Stimulated activated CD8-positive, alpha-beta memory T cell treated with anti-CD3 and anti-CD28 coated beads, Interleukin-7, amount 100 ng/mL, for 1 hour (primary cell): ENCODE measurements around the gene RAB11FIP4.

ENCODE experiments used
- DNase-seq, 2 donors: peaks; one replicate each; pipeline ENCODE4 v3.0.0-alpha.2; 2020; ENCODE audit warnings: low read depth in 2 of 2

The RAB11FIP4 gene

DNA sequence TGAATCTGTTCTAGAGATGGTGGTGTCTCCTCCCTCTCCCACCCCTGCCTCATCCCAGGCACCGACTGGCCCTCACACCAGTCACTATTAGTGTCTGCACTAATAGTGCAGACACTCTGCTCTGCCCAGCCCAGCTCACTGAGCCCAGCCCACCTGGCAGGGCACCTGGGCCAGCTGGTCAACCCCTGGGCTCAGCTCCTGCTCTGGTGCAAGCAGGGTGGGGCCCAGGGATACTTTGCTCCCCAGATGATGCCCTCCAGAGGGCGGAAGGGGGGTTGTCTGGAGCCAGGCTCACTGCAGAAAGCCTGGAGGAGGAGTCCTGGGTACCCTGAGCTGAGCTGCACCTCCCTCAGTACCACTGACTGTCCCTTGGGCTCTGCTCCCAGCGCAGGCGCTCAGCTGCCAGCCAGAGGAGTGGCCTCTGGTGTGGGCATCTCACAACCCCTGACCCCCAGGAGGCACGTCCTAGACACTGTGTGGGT is 14.5 kb downstream of the RAB11FIP4 start:
- no peak for DNase-seq

DNA sequence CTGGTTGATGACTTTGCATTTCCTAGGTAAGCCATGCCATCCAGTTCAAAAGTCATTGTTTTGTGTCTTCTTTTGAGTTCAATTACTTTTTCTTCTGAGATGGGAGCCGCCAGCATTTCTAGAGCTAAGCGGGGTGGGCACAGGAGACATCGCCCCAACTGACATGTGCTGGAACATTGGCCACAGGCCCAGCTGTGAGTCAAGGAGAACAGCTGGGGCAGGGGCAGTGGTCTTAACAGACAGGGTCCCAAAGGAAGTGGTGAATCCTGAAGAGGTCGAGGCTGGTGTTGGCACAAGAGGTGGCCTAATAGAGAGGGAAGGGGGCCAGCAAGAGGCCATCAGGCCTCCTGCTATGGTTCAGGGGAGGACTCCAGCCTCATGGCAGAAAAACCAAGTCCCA is 17.1 kb downstream of the RAB11FIP4 start:
- no peak for DNase-seq

DNA sequence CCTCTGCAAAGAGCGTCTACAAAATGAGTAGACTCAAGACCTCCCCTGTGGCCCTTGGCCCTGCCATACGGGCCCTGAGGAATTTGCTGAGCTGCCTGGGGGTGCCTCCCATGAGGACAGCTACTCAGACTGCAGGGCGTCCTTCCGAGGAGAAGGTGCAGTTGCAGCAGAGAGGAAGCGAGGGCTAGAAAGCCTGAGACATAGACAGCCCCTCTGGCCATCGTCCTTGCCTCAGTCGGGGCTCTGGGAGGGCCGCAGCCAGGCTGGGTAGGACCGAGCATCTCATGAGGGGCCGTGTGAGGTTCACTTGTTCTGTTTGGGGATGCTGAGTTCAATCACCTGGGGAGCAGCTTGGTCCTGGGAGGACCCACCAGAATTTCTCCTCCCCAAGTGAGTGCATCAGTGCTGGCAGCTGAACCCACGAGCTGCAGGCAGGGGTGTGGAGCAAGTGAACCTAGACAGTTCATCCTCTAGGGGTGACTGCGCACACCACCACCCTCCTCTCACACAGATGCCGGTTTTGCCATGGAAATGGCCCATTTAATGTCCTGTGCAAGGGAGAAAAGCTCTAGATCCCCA is 20.3 kb downstream of the RAB11FIP4 start:
- DNase-seq, result no peak

DNA sequence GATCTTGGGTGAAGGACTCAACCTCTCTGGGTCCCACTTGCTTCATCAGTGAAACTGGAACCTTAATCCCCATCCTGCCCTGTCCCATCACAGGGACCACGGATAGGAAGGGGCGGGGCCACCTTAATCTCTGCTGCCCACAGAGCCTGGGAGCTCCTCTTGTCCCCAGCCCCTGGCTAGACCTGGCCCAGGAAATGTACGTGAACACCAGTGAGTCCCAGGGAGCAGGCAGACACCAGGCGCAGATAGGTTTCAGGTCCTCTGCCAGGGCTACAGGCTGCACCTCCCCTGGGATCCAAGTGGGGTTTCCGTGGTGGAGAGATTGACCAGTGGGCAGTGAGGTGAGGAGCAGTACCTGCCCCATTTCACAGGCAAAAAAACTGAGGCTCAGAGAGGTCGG is 21.0 kb downstream of the RAB11FIP4 start:
- DNase-seq, result no peak

DNA sequence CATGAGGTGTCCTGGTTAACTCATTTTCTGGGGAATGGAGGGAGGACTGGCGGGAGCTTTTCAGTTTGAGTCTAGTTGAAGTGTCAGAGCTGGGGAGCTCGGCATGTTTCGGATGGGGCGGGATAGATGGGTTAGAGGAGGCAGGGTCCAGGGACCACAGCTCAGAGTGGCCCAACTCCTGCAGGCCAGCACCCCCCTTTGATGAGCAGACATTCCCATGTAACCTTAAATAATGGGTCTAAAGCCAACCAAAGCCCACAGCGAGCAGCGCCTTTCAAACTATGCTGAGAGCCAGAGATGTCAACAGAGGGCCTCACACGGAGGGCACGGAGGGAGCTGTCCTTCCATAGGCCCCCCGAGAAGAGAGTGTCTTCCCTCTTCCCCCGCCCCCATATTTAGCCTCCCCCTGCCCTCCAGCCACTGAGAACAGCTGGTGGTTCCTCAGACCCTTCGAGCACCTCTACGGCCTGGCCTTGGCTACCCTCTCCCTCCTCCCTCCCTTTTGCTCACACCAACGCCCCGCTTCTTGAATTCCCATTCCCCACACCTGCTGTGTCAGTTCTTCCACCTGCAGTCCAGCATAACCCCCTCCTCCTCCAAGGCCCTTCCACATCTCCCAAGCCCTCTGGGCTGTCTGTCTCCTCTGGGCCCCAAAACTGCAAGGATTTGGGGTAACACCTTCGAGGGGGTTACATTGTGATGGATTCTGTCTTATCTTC is 21.8 kb downstream of the RAB11FIP4 start:
- DNase-seq, result no peak

DNA sequence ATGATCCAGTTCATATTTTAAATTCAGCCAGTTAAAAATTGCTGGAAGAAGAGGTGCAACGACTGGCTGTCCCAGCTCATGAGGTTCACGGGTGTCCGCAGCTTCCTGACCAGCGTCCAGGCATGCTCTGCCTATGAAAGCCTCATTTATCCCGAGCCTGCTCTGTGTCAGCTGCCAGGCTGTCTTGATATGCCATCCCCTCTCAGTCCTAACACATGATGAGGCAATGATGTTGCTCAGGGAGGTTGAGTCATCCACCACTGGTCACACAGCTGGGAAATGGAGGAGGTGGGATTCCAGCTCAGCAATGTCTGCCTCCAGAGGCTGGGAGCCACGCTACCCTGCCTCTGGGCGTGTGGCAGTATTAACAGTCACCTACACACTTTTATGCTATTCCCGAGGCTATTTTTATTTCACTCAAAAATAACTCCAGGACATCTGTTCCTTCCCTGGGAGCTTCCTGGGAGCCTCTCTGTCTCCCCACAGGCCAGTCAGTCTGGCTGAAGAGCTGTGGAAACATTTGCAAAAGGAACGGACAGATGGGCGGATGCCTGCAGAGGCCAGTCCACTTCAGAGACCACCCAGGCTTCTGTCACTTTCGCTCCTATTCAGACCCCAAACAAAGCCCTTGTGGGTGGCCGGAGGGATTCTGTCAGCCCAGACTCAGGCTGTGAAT is 22.5 kb downstream of the RAB11FIP4 start:
- no peak for DNase-seq

DNA sequence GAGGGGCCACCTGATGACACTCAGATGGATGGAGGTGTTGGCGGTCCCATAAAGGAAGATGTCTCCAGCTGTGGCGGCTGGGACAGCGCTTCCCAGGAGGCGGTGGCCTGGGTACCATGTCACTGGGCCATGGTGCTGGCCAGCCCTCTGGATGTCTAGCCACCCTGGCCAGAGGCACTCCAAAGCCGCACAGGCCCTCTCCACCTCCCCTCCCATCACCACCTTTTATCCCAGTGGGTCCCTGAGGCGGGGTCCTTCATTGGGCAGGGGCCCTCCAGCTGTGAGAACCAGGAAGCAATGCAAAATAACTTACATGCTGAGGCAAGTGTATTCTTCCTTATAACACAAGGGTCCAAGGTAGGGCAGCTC is 23.1 kb downstream of the RAB11FIP4 start:
- no peak for DNase-seq

DNA sequence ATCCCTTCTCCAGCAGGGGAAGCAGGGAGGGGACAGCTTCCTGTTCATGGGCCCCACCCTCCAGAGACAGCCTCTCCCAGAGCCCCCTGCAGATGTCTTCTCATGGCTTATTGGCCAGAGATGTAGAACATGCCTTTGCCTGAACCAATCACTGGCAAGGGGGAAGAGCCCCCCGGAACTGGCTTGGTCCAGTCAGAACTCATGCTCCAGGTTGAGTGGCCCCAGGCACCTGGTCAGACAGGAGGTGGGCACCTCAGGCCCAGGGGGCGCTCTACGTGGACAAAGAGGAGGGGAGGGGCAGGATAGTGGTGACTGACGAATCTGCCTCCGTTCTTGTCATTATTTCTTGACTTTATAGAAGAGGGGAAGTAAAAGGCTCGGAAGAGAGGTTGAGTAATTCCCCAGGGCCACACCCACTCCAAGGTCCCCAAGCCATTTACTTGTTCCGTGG is 23.6 kb downstream of the RAB11FIP4 start:
- DNase-seq, result no peak

DNA sequence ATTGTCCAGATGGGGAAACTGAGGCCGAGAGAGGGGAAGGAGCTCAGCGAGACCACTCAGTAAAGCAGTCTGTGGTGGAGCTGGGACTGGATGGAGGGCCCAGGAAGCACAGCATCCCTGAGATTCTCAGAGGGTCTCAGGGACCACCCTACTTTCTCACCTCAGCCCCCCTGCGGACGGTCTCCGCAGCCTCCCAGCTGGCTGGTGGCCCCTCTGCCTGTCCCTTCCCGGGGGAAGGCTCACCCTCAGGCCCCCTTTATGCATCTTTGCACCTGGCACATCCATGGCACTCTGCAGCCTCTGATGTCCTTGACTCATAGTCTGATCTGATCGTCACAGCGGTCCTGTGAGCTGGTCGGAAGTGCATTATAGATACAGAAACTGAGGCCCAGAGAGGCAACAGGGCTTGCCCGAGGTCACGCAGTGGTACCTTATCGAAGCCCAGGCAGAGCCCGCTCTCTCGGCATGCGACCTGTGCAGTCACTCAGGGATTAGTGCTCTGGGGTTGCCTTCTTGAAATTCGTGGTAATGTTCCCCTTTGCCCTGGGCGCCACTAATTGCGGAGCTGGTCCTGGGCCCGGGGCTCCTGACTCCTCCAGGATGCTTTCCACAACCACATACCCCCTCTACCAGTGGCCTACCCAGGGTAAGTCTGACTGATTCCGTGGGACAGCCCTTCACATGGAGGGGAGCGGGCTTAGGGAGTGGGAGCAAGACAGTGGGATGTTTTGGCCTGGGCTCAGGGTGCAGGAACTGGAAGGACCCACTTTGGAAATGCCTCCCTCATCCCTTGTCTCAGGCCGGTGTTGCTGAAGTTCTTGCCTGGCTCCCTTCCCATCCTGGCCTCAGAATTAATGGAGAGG is 24.4 kb downstream of the RAB11FIP4 start:
- DNase-seq, result no peak

DNA sequence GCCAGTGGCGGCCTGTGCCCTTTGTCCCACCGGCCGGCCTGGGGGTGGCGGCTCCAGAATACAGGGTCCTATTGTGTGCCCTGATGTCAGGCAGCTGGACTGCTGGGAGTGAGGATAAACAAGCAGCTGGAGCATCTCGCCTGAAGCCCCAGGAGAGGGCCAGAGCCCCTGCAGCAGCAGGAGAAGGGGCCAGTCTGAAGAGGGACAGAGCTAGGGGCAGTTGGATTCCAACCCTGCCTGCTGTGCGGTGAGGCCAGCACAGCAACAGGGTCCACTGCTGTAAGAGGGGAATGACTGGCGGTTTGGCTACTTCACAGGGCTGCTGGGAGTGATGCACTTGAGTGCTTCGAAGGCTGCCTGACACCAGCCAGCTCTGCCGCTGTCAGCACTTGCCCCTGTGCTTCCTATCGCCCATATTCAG is 25.0 kb downstream of the RAB11FIP4 start:
- no peak for DNase-seq

DNA sequence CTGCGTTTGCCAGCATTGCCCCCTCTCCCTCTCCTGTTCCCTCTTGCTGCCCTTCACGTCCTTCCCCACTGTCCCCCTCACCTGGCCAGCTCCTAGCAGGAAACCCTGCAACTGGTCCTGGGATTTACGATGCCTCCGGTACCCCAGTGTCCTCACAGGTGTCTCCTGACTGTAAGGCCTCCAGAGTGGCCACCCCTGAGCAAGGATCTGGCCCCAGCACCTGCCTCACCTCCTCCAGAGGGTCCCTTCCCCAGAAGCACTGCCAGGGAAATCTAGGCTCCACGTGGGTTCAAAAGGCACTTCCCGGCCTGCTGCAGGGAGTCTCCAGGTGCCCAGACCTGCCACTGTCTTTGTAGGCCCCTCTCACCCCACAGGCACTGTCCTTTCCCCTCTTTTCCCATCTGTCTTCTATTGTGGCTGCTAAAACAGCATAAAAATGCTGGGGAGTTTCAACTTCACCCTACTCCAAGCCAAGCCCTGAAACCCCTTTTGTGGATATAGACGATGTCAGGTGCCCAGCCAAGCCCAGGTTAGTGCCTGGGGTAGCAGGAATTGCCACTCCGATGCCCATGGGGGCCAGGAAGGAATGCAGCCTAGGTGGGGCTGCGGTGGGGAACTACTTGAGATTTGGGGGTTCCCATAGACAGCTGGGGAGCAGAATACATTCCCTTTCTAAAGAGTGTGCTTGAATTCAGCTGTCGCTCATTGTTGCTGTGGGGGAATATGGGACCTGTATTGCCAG is 25.7 kb downstream of the RAB11FIP4 start:
- DNase-seq, result no peak

DNA sequence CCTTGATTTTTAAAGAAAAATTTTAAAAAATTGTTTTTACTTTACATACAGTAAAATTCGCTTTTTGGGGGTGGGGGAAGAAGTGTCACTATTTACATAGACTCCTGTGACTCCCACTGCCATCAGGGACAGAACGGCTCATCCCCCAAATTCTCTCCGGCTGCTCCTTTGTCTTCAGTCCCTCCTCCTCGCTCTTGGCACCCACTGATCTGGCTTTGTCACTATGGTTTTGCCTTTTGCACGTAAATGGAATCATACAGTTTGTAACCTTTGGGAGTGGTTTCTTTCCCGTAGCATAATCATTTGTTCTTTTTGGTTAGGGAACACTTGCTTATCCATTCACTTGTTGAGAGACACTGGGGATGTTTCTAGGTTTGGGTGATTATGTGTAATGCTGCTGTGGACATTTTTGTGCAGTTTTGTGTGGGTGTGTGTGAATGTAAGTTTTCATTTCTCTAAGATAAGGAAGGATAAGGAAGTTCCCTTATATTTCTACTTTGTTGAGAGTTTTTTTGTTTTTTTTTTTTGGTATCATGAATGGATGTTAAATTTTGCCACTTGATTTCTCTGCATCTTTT is 27.4 kb downstream of the RAB11FIP4 start:
- DNase-seq, result no peak

DNA sequence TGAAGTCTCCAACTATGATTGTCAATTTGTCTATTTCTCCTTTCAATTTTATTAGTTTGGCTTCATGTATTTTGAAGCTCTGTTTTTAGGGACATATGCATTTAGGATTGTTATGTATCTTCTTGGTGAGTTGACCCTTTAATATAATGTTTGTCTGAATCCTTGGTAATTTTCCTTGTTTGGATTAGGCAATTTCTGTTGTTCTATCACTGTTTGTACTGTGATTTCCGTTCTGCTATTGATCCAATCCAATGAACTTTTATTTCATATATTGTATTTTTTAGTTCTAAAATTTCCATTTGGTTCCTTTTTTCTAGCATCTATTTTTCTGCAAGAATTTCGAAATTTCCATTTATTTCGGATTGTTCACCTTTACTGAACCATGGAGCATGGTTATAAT is 31.0 kb downstream of the RAB11FIP4 start:
- DNase-seq, result no peak

DNA sequence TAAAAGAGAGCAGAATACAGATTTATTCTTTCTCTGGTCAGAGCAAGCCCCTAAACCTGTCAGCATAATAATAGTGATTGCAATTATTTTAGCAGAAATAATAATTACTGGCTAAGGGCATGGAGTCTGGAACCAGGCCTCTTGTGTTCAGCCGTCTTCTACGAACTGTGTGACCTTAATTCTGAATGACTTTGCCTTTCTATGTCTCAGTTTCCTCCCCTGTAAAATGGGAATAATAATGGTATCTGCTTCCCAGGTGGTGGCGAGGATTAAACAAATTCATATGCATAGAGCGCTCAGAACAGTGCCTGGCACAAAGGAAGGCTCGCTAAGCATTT is 33.4 kb downstream of the RAB11FIP4 start:
- DNase-seq, result no peak

DNA sequence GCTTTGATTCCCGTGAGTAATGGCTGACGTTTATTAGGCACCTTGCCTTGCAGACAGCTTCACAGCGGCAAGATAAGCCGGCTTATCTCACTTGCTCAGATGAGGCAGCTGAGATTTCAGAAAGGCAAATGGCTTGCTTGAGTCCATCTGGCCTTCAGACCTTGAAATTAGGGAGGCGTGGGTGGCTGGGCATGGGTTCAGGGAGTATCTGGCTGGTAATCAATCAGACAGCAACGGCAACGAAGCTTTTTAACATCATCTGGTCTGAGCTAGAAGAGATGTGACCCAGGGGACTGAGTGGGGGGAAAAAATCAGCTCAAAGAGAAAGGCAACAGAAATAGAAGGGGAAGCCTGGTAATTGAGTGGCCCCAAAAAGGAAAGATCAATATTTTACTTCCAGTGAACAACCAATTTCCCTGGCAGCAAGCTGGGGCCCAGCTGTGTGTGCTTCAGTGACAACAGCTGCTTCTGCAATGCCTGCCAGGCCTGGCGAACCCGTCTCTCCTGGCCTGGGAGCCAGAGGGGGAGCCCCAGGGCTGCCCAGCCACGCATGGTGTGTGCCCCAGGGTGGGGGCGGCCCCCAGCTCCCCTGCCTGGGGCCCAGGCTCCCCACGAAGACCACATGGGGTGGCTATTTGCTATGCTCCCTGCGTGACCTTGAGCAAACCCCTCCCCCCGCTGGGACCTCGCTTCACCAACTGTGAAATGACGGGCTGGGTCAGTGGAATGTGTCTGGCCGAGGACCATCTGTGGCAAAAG is 34.0 kb downstream of the RAB11FIP4 start:
- DNase-seq, result no peak

DNA sequence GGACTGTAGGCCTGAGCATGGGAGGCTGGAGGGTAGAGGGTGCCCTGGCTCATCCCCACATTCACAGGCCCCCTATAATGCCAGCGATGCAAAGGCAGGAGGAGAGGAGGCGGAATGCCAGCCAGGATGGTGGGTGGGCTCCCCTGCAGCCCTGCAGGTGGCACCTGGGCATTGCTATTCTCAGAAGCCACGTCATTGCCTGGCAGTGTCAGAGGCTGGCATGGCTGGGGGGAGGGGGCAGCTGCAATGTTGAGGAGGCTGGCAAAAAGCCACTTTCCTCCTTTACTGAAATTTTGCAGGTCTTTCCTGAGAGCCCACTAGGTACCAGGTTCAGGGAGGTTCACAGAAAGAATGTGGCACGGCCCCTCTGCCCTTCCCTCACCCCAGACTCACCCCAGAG is 36.2 kb downstream of the RAB11FIP4 start:
- DNase-seq, result no peak

DNA sequence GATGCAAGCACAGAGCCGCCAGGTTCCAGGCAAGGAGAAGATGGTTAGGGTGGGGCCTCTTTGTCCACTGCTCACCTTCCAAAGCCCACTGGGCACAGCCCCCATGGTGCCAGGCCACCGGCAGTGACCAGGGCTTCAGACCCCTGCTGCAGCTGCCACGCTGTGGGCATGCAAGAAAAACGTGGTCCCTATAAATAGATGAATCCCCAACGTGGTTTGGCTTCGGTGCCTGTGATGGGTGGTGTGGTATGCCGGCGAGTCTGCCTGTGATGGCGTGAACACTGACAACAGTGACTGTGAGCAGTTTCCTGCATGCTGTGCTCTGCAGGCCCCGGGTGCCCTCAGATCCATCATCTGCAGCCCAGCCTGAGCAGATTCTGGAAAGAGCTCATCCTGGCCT is 36.6 kb downstream of the RAB11FIP4 start:
- DNase-seq, result no peak

DNA sequence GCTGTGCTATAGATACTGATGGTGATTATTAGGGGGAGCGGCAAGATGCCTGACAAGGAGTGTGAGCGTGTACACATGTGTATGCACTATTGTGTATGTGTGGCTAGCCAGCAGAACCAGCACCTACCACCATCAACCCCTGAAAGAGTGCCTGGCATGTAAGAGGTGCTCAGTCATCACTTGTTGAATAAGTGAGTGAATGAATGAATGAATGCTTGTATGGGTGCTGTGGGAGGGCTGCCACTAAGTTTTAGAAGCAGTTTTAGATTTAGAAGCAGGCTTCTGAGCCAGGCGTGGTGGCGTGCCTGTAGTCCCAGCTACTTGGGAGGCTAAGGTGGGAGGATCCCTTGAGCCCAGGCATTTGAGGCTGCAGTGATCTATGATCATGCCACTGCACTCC is 37.0 kb downstream of the RAB11FIP4 start:
- no peak for DNase-seq

DNA sequence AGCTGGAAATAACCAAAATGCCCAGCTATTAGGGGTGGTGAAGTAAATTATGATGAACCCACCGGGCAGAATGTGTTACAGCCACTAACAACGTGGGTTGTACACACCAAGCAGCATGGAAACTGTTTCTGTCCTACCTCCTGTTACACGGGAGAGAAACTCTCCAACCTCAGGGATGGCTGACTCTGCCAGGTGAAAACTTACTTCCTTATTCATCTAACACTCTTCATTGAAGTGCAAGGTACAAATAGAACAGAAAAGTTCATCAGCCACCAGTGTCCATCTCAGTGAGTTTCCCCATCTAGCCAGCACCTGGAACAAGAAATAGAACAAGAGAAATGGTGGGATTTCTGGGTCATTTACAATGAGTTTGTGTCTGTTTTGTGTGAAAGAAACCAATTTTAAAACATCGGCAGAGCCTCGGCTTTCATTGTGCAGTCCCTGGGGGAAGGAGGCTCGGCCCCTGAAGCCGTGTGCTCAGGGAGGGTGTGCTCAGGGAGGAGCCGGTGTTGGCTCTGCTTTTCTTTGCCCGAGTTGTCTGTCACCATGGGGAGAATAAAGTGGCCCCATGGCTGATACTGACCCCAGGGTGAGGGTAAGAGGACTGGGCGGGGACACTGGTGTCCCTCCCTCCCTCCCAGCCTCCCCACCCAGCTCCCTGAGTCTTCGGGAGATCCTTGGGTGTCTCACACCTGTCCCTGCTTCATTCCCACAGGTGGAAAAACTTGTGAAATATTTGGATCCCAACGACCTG is 39.8 kb downstream of the RAB11FIP4 start:
- DNase-seq, result no peak
